C4-2B (cell line): ENCODE results near the gene DNAH7.

Source experiments
- ZFX ChIP-seq: fragments of 450-650 bp; IDR thresholded peaks from 2 replicates; pipeline ENCODE4 v1.6.1; 2017
- TF ChIP-seq, protein P1 (sequence below): fragments of 450-650 bp; conservative IDR thresholded peaks from 2 replicates; pipeline ENCODE4 v1.5.1; 2017; ENCODE audit warnings: mild to moderate bottlenecking

DNA sequence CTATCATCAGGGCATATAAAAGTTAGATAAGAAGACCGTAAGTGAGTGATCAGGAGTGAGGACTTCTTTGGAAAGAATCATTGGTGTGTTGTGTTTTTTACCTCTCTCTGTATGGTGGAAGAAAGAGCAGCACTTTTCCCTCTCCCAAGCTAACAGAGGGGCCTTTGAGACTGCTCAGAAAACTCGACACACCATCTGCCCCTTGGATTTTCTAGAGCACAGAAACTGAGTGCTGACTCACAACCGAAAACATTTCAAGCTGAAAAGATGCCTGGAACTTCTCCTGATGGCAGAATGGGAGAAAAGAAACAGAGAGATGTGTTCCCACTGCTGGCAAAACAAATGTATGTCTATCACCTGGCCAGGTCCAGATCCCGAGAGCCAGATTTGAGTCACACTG is 156.6 kb downstream of the DNAH7 start:
- TF ChIP-seq, protein P1, sequence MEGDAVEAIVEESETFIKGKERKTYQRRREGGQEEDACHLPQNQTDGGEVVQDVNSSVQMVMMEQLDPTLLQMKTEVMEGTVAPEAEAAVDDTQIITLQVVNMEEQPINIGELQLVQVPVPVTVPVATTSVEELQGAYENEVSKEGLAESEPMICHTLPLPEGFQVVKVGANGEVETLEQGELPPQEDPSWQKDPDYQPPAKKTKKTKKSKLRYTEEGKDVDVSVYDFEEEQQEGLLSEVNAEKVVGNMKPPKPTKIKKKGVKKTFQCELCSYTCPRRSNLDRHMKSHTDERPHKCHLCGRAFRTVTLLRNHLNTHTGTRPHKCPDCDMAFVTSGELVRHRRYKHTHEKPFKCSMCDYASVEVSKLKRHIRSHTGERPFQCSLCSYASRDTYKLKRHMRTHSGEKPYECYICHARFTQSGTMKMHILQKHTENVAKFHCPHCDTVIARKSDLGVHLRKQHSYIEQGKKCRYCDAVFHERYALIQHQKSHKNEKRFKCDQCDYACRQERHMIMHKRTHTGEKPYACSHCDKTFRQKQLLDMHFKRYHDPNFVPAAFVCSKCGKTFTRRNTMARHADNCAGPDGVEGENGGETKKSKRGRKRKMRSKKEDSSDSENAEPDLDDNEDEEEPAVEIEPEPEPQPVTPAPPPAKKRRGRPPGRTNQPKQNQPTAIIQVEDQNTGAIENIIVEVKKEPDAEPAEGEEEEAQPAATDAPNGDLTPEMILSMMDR: no peak
- no peak for TF ChIP-seq ZFX
